Measurements from ENCODE around the gene SLCO4A1.

Gene SLCO4A1

GRCh38 chr20:62653373-62653772 is 11.1 kb downstream of the SLCO4A1 start:
- DNase-seq = no peak

DNA sequence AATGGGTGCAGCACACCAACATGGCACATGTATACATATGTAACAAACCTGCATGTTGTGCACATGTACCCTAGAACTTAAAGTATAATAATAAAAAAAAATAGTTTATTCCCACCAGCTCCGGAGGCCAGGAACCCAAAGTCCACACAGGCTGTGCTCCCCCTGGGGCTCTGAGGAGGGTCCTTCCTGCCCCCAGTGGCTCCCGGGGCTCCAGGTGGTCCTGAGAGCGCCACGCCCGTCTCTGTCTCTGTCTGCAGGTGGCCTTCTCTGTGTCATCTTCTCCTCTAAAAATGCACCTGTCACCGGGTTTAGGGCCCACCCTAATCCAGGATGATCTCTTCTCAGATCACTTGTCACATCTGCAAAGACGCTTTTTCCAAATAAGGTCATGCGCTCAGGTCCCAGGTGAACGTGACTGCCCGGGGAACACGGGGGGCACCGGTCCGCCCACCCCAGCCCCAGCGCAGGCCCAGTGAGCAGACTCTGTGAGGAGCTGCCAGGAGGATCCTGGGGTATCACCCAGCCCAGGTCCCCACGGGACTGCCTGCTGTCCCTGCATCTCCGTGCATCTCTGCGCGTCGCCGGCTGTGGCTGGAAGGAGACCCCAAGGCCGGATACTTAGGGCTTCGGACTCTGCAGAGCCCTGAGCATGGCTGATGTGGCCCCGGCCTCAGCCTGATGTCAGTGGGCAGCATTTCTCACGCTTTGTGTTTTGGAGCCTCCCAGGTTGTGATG is 11.8 kb downstream of the SLCO4A1 start:
- no peak for DNase-seq

DNA sequence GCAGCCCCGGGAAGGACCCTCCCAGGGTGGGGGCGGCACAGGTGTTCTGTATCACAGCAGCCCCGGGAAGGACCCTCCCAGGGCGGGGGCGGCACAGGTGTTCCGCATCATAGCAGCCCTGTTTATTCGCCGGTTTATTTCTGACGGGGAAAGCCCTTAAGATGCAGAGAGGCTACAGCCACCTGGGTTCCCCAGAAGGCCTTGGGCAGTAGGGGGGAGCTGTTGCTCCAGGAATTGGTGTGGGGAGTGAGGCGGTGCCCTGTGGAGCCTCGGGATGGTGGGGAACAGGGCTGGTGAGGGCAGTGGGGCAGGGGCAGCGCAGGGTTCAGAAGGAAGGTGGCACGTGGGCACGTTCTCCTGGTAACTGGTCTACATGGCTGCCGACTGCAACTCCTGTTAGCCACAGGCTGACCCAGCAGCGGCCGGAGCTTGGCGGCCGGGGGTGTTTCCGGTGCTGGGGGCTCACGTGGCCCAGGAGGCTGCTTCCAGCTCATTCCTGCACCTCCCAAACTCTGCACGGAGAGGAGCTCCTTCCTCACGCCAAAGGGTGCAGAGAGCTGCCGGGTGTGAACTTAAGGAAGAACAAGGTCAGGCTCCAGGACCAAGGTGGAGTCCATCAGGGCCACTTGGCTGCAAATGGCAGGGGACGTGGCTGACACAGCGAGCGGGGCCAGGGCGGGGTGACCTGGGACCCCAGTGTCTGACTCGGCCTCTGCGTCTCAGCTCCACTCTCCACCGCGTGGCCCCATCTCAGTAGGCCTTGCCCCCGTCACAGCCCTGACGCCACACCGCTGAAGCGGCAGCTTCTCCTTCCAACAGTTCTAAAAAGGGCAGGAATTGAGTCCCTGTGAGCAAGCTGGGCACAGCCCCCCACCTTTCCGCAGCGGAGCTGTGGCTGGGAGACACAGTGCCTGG is 13.2 kb downstream of the SLCO4A1 start:
- DNase-seq = no peak

DNA sequence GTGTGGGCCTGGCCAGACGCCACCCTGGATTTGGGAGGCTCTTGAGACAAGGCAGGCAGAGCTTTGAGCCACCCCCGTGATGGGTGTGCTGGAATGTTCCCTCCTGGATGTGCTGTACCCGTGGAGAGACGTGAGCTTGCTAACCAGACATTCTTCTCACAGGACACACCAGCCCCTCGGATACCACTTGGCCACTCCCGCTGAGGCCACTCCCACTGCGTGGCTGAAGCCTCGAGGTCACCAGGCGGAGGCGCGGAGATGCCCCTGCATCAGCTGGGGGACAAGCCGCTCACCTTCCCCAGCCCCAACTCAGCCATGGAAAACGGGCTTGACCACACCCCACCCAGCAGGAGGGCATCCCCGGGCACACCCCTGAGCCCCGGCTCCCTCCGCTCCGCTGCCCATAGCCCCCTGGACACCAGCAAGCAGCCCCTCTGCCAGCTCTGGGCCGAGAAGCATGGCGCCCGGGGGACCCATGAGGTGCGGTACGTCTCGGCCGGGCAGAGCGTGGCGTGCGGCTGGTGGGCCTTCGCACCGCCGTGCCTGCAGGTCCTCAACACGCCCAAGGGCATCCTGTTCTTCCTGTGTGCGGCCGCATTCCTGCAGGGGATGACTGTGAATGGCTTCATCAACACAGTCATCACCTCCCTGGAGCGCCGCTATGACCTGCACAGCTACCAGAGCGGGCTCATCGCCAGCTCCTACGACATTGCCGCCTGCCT is 14.1 kb downstream of the SLCO4A1 start:
- no peak for DNase-seq

DNA sequence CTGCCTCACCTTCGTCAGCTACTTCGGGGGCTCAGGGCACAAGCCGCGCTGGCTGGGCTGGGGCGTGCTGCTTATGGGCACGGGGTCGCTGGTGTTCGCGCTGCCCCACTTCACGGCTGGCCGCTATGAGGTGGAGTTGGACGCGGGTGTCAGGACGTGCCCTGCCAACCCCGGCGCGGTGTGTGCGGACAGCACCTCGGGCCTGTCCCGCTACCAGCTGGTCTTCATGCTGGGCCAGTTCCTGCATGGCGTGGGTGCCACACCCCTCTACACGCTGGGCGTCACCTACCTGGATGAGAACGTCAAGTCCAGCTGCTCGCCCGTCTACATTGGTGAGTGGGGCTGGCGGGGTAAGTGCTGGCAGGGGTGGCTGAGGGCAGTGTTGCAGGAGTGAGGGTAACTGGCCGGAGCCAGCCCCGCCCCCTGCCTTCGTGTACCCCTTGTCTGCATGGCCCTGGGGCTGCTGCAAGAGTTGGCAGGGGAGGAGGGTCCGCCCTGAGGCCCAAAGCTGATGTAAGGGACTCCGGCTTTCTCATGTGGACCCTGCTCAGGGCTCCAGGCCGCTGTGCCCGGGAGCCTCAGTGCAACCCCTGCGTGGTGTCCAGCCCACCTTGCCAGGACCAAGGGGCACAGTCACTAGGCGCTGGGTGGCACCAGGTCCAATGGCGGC is 14.8 kb downstream of the SLCO4A1 start:
- no peak for DNase-seq

DNA sequence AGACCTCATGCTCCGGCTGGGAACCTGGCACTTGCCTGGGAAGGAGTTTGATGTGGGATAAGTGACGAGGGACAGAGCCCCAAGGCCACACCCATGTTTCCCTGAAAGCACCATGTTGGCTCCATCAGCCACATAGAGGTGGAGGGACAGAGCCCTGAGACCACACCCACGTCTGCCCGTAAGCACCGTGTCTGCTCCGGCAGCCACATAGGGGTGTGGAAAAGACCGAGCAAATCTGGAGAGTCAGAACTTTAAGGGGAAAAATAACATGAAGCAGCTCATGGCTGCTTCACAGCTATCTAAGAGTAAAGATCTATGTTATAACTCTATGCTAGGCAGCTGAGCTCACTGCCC is 15.3 kb downstream of the SLCO4A1 start:
- DNase-seq = no peak

DNA sequence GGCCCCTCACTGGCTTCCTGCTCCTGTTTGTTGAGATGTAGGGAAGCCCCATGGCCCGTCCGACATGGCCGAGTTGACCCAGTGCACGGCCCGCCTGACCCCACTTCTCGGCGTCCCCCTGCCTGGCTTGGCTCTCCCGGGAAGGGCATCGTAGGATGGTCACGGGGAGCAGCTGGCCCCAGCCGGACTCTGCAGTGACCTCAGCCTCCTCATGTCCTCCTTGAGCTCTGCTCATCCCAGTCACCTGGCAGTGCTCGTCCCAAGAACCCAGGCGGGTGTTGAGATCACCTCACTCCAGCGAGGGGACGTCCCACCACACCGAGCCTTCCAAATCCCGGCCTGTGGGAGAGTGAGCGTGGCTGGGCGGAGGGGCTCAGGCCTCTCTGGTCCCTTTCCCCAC is 15.7 kb downstream of the SLCO4A1 start:
- no peak for DNase-seq

GRCh38 chr20:62658593-62659178 is 16.4 kb downstream of the SLCO4A1 start:
- DNase-seq = peak; percentile 66

DNA sequence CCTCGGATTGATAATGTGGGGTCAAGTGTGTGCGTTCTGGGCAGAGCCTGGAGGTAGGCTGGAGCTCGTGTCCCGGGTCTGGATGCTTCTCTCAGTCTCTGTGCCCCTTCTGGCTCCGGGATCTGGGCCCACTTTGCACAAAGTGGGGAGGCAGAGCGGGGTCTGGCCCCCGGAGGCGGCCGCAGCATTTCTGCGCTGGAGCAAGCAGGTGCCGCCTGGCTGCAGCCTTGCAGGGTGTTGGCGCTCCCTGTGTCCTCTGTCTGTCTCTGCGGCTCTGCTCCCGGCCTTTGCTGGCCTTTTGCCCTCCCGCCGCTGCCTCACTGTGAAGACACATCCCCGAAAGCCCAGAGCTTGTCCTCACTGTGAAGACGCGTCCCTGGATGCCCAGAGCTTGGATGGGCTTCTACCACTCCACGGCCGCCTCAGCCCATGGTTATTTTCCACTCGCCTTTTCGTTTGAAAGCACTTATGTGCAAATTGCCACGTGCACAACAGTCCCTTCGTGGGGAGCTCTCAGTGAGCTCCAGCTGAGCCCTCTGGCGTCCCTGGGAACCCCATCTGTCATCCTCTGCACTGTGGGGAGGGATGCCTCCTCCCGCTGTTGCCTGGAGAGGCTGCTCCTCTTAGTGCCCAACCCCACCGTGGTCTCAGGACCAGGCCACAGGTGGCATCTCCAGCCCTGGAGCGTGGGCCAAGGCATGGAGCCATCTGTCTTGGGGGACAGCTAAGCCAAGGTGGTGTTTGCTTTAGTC is 17.4 kb downstream of the SLCO4A1 start:
- no peak for DNase-seq

DNA sequence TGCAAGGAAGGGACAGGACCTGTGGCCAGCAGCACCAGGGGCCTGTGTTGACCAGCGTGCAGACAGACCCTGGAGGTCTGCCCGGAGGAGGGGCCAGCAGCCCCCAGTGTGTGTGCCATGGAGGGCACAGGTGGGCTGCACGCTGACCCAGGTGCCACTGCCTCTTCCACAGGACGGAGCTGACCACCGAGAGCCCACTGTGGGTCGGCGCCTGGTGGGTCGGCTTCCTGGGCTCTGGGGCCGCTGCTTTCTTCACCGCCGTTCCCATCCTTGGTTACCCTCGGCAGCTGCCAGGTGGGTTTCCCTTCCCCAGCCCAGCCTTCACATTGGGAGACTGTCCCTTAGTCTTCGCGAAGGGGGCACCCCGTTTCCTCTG is 17.9 kb downstream of the SLCO4A1 start:
- no peak for DNase-seq

- no peak for DNase-seq
These were observed 18.5 kb downstream of the SLCO4A1 start for GRCh38 chr20:62660768-62661167.

DNA sequence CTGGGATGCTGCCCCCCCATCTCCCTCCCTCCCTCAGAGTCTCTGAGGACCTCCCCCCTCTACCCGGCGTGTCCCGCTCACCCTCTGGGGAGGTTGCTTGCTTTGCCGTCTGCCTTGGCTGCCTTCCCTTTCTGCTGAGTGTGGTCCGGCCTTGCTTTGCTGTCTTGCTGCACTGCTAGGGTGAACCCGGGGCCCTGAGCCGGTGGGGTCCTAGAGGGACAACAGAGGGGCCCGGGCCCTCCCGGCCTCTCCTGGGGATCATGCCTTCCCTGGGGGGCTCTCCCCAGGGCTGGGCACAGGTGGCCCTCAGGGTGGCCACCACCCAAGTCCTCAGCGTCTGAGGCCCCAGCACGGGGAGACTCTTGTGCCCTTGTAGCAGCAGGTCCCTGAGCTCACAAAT is 19.3 kb downstream of the SLCO4A1 start:
- DNase-seq = no peak

DNA sequence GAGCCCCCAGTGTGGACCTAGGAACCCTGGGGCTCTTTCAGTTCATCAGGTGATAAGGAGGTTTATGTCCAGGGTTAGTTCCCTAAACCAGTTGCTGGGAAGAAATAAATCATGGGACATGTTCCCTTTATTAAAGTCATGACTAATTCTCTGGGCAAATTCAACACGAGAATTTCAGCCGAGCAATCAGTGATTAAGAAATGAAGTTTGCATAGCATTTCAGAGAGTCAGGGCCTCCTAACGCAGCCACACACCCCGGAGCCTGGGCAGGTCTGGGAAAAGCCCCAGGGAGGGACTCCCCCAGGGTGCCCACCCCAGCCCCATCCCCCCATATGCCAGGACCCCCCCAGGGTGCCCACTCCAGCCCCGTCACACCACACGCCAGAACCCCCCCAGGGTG is 20.1 kb downstream of the SLCO4A1 start:
- DNase-seq = peak; percentile 92

- DNase-seq = no peak
These were observed 21.1 kb downstream of the SLCO4A1 start for GRCh38 chr20:62663145-62664018.

GRCh38 chr20:62664019-62664971 is 22.0 kb downstream of the SLCO4A1 start:
- DNase-seq = no peak

- no peak for DNase-seq
These were observed 23.0 kb downstream of the SLCO4A1 start for GRCh38 chr20:62665153-62665754.

GRCh38 chr20:62665826-62666735 is 23.8 kb downstream of the SLCO4A1 start:
- no peak for DNase-seq

Data from inflammatory macrophage treated with lipopolysaccharide for 4 hours (primary cell).